ENCODE measurements around the gene PPFIA1. TPM values are rescaled to one million over a fixed set of nuclear protein-coding genes. Genes with fewer than 3 reads are reported as not detected.
A peak's percentile ranks its signal among the peaks of the same experiment; 100 is the strongest.

PPFIA1 gene
- total RNA-seq, 1 experiment from 2014 or later = 75.1 TPM

DNA sequence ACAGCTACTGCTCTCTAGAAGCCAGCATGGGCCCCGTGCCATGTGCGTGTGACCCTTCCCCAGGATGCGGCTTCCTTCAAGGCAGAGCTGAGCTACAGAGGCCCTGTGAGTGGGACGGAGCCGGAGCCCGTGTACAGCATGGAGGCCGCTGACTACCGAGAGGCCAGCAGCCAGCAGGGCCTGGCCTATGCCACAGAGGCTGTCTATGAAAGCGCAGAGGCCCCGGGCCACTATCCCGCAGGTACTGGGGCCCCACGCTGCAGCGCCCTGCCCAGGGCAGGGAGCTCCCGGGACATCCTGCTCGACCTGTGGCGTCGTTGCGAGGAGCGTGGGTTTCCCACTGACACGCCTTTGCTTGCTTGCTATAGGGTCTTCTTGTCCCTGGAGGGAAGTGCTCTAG lies 162.5 kb downstream of the PPFIA1 start:
- peak overlapping the region; percentile 49; the same call in 1 of the 2 replicates for H3K27ac Mint-ChIP-seq
- H3K27me3 Mint-ChIP-seq (ENCODE audit: low read depth) = no peaks in the 10 kb centered on the region; the same call in 1 of the 2 replicates
- peaks cover 78% of the 10 kb centered on the region for H3K36me3 Mint-ChIP-seq
- TF ChIP-seq, protein P1, sequence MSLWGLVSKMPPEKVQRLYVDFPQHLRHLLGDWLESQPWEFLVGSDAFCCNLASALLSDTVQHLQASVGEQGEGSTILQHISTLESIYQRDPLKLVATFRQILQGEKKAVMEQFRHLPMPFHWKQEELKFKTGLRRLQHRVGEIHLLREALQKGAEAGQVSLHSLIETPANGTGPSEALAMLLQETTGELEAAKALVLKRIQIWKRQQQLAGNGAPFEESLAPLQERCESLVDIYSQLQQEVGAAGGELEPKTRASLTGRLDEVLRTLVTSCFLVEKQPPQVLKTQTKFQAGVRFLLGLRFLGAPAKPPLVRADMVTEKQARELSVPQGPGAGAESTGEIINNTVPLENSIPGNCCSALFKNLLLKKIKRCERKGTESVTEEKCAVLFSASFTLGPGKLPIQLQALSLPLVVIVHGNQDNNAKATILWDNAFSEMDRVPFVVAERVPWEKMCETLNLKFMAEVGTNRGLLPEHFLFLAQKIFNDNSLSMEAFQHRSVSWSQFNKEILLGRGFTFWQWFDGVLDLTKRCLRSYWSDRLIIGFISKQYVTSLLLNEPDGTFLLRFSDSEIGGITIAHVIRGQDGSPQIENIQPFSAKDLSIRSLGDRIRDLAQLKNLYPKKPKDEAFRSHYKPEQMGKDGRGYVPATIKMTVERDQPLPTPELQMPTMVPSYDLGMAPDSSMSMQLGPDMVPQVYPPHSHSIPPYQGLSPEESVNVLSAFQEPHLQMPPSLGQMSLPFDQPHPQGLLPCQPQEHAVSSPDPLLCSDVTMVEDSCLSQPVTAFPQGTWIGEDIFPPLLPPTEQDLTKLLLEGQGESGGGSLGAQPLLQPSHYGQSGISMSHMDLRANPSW (CRISPR knock-in tag; conservative IDR thresholded peaks at IDR 0.05; ENCODE audit: low read depth) = no peak
- no peak for TF ChIP-seq FOXP1 (CRISPR knock-in tag; IDR thresholded peaks at IDR 0.05; ENCODE audit: borderline replicate concordance)
- TF ChIP-seq NFE2L1 (CRISPR knock-in tag; IDR thresholded peaks at IDR 0.05) = no peak
- no peak for TF ChIP-seq ZNF121 (CRISPR knock-in tag; IDR thresholded peaks at IDR 0.05)
- TF ChIP-seq, protein P2, sequence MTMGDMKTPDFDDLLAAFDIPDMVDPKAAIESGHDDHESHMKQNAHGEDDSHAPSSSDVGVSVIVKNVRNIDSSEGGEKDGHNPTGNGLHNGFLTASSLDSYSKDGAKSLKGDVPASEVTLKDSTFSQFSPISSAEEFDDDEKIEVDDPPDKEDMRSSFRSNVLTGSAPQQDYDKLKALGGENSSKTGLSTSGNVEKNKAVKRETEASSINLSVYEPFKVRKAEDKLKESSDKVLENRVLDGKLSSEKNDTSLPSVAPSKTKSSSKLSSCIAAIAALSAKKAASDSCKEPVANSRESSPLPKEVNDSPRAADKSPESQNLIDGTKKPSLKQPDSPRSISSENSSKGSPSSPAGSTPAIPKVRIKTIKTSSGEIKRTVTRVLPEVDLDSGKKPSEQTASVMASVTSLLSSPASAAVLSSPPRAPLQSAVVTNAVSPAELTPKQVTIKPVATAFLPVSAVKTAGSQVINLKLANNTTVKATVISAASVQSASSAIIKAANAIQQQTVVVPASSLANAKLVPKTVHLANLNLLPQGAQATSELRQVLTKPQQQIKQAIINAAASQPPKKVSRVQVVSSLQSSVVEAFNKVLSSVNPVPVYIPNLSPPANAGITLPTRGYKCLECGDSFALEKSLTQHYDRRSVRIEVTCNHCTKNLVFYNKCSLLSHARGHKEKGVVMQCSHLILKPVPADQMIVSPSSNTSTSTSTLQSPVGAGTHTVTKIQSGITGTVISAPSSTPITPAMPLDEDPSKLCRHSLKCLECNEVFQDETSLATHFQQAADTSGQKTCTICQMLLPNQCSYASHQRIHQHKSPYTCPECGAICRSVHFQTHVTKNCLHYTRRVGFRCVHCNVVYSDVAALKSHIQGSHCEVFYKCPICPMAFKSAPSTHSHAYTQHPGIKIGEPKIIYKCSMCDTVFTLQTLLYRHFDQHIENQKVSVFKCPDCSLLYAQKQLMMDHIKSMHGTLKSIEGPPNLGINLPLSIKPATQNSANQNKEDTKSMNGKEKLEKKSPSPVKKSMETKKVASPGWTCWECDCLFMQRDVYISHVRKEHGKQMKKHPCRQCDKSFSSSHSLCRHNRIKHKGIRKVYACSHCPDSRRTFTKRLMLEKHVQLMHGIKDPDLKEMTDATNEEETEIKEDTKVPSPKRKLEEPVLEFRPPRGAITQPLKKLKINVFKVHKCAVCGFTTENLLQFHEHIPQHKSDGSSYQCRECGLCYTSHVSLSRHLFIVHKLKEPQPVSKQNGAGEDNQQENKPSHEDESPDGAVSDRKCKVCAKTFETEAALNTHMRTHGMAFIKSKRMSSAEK (CRISPR knock-in tag; IDR thresholded peaks at IDR 0.05; ENCODE audit: borderline replicate concordance) = no peak
- no peak for TF ChIP-seq IRF2 (CRISPR knock-in tag; IDR thresholded peaks at IDR 0.05; ENCODE audit: borderline replicate concordance, low read depth)
- TF ChIP-seq ZNF416 (CRISPR knock-in tag; IDR thresholded peaks at IDR 0.05) = no peak
- no peak for TF ChIP-seq ZNF138 (CRISPR knock-in tag; conservative IDR thresholded peaks at IDR 0.05)
- TF ChIP-seq, protein P3, sequence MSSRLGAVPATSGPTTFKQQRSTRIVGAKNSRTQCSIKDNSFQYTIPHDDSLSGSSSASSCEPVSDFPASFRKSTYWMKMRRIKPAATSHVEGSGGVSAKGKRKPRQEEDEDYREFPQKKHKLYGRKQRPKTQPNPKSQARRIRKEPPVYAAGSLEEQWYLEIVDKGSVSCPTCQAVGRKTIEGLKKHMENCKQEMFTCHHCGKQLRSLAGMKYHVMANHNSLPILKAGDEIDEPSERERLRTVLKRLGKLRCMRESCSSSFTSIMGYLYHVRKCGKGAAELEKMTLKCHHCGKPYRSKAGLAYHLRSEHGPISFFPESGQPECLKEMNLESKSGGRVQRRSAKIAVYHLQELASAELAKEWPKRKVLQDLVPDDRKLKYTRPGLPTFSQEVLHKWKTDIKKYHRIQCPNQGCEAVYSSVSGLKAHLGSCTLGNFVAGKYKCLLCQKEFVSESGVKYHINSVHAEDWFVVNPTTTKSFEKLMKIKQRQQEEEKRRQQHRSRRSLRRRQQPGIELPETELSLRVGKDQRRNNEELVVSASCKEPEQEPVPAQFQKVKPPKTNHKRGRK (CRISPR knock-in tag; IDR thresholded peaks at IDR 0.05; ENCODE audit: borderline replicate concordance) = no peak
- TF ChIP-seq, protein P4, sequence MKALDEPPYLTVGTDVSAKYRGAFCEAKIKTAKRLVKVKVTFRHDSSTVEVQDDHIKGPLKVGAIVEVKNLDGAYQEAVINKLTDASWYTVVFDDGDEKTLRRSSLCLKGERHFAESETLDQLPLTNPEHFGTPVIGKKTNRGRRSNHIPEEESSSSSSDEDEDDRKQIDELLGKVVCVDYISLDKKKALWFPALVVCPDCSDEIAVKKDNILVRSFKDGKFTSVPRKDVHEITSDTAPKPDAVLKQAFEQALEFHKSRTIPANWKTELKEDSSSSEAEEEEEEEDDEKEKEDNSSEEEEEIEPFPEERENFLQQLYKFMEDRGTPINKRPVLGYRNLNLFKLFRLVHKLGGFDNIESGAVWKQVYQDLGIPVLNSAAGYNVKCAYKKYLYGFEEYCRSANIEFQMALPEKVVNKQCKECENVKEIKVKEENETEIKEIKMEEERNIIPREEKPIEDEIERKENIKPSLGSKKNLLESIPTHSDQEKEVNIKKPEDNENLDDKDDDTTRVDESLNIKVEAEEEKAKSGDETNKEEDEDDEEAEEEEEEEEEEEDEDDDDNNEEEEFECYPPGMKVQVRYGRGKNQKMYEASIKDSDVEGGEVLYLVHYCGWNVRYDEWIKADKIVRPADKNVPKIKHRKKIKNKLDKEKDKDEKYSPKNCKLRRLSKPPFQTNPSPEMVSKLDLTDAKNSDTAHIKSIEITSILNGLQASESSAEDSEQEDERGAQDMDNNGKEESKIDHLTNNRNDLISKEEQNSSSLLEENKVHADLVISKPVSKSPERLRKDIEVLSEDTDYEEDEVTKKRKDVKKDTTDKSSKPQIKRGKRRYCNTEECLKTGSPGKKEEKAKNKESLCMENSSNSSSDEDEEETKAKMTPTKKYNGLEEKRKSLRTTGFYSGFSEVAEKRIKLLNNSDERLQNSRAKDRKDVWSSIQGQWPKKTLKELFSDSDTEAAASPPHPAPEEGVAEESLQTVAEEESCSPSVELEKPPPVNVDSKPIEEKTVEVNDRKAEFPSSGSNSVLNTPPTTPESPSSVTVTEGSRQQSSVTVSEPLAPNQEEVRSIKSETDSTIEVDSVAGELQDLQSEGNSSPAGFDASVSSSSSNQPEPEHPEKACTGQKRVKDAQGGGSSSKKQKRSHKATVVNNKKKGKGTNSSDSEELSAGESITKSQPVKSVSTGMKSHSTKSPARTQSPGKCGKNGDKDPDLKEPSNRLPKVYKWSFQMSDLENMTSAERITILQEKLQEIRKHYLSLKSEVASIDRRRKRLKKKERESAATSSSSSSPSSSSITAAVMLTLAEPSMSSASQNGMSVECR (CRISPR knock-in tag; IDR thresholded peaks at IDR 0.05; ENCODE audit: borderline replicate concordance) = no peak
- TF ChIP-seq, protein P5, sequence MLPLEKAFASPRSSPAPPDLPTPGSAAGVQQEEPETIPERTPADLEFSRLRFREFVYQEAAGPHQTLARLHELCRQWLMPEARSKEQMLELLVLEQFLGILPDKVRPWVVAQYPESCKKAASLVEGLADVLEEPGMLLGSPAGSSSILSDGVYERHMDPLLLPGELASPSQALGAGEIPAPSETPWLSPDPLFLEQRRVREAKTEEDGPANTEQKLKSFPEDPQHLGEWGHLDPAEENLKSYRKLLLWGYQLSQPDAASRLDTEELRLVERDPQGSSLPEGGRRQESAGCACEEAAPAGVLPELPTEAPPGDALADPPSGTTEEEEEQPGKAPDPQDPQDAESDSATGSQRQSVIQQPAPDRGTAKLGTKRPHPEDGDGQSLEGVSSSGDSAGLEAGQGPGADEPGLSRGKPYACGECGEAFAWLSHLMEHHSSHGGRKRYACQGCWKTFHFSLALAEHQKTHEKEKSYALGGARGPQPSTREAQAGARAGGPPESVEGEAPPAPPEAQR (CRISPR knock-in tag; IDR thresholded peaks at IDR 0.05) = no peak
- TF ChIP-seq, protein P6, sequence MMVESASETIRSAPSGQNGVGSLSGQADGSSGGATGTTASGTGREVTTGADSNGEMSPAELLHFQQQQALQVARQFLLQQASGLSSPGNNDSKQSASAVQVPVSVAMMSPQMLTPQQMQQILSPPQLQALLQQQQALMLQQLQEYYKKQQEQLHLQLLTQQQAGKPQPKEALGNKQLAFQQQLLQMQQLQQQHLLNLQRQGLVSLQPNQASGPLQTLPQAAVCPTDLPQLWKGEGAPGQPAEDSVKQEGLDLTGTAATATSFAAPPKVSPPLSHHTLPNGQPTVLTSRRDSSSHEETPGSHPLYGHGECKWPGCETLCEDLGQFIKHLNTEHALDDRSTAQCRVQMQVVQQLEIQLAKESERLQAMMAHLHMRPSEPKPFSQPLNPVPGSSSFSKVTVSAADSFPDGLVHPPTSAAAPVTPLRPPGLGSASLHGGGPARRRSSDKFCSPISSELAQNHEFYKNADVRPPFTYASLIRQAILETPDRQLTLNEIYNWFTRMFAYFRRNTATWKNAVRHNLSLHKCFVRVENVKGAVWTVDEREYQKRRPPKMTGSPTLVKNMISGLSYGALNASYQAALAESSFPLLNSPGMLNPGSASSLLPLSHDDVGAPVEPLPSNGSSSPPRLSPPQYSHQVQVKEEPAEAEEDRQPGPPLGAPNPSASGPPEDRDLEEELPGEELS (CRISPR knock-in tag; IDR thresholded peaks at IDR 0.05) = no peak
- TF ChIP-seq, protein P7, sequence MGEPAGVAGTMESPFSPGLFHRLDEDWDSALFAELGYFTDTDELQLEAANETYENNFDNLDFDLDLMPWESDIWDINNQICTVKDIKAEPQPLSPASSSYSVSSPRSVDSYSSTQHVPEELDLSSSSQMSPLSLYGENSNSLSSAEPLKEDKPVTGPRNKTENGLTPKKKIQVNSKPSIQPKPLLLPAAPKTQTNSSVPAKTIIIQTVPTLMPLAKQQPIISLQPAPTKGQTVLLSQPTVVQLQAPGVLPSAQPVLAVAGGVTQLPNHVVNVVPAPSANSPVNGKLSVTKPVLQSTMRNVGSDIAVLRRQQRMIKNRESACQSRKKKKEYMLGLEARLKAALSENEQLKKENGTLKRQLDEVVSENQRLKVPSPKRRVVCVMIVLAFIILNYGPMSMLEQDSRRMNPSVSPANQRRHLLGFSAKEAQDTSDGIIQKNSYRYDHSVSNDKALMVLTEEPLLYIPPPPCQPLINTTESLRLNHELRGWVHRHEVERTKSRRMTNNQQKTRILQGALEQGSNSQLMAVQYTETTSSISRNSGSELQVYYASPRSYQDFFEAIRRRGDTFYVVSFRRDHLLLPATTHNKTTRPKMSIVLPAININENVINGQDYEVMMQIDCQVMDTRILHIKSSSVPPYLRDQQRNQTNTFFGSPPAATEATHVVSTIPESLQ (CRISPR knock-in tag; IDR thresholded peaks at IDR 0.05) = no peak
- no peak for TF ChIP-seq TEAD4 (CRISPR knock-in tag; IDR thresholded peaks at IDR 0.05)
- TF ChIP-seq CREM (CRISPR knock-in tag; IDR thresholded peaks at IDR 0.05) = no peak
- DNase-seq (ENCODE audit: low spot score) (no peak), ATAC-seq (no peak)
- no peak overlapping the region for H3K4me3 Mint-ChIP-seq
- peaks cover 8% of the 10 kb centered on the region for H3K4me1 Mint-ChIP-seq
- CTCF ChIA-PET = no interaction called here
- POLR2A ChIA-PET = no interaction called here
- H3K9me3 Mint-ChIP-seq = peaks cover 1% of the 10 kb centered on the region; the same call in 1 of the 2 replicates

Data from WTC11 (cell line).